RWPE2 (cell line): ENCODE results near the gene DHX16.

Experiments
- ATAC-seq: fragments of 200-7000 bp; cut with Tn5 transposase; 3 replicates; pipeline ENCODE4 v1.9.1; 2021; ENCODE audit warnings: low read depth
- DNase-seq: peaks from one replicate; pipeline ENCODE4 v3.0.0-alpha.2; 2020; ENCODE audit warnings: low spot score
- H3K27ac ChIP-seq: fragments of 450-650 bp; 2 replicates; pipeline ENCODE4 v1.5.1; 2017; ENCODE audit warnings: mild to moderate bottlenecking; ENCODE audit not compliant: poor library complexity, severe bottlenecking
- H3K27me3 ChIP-seq: fragments of 250-450 bp; sonication (Bioruptor Pico); 2 replicates; pipeline ENCODE4 v1.5.1; 2021; ENCODE audit warnings: mild to moderate bottlenecking, moderate library complexity; ENCODE audit not compliant: insufficient read depth, poor library complexity, severe bottlenecking
- H3K36me3 ChIP-seq: fragments of 250-450 bp; sonication (Bioruptor Pico); 2 replicates; pipeline ENCODE4 v1.5.1; 2020; ENCODE audit warnings: low read depth, mild to moderate bottlenecking, moderate library complexity
- H3K4me1 ChIP-seq: fragments of 250-450 bp; sonication (Bioruptor Pico); 2 replicates; pipeline ENCODE4 v1.5.1; 2021; ENCODE audit warnings: mild to moderate bottlenecking, moderate library complexity; ENCODE audit not compliant: insufficient read depth, poor library complexity, severe bottlenecking
- H3K4me3 ChIP-seq: fragments of 250-450 bp; sonication (Bioruptor Pico); 2 replicates; pipeline ENCODE4 v1.5.1; 2021; ENCODE audit warnings: mild to moderate bottlenecking, moderate library complexity; ENCODE audit not compliant: severe bottlenecking
- H3K9me3 ChIP-seq: fragments of 250-450 bp; sonication (Bioruptor Pico); 2 replicates; pipeline ENCODE4 v1.5.1; 2021; ENCODE audit warnings: mild to moderate bottlenecking, moderate library complexity; ENCODE audit not compliant: severe bottlenecking
- CTCF ChIP-seq: fragments of 450-650 bp; IDR thresholded peaks from one replicate; pipeline ENCODE4 v1.5.1; 2017; ENCODE audit warnings: mild to moderate bottlenecking, moderate library complexity; ENCODE audit not compliant: poor library complexity, severe bottlenecking

Gene DHX16

GRCh38 chr6:30657454-30657853 lies 15.4 kb downstream of the DHX16 start:
- Histone ChIP-seq H3K4me3 (no peak overlapping the region), H3K36me3 (peaks cover 92% of the 10 kb centered on the region), H3K9me3 (no peaks in the 10 kb centered on the region), H3K27ac (no peak overlapping the region), H3K27me3 (no peaks in the 10 kb centered on the region), H3K4me1 (no peaks in the 10 kb centered on the region)
- no peak for DNase-seq
- no peak for ATAC-seq
- TF ChIP-seq CTCF = no peak

DNA sequence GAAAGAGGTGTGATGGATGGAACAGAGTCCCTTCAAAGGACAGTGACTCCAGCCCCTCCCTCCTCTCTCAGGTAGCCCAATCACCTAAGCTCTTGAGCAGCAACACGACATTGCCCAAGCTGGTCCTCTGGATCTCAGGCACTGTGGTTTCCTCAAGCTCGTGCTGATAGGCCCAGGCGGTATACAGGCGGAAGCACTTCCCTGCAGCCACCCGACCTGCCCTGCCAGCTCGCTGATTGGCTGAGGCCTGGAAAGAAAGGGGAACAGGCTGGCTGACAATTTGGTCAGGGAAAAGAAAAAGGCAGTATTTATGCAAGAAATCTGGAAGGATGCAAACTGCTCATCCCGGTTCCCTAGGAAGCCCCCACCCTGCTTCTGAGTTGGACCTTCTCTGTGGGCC lies 16.3 kb downstream of the DHX16 start:
- Histone ChIP-seq H3K4me1 (no peaks in the 10 kb centered on the region), H3K4me3 (no peak overlapping the region), H3K27ac (no peak overlapping the region), H3K36me3 (peaks cover 90% of the 10 kb centered on the region), H3K9me3 (no peaks in the 10 kb centered on the region), H3K27me3 (no peaks in the 10 kb centered on the region)
- TF ChIP-seq CTCF = no peak
- ATAC-seq = no peak
- no peak for DNase-seq

DNA sequence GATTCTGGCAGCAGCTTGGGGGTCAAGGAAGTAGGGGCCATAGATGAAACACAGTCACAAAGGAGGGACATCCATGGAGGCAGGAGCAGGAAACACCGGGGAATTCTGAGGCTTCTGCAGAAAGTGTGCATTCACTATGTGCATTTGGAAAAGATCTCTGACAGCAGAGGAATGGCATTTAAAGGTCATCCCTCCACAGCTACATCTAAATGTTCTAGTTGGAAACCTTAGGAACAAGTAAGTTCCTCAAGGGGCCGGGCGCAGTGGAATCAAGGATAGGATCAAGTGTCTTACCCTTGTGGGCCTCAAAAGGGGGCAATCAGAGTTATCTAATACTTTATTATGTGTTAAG lies 17.1 kb downstream of the DHX16 start:
- Histone ChIP-seq H3K9me3 (no peaks in the 10 kb centered on the region), H3K4me1 (no peaks in the 10 kb centered on the region), H3K27ac (no peak overlapping the region), H3K36me3 (peaks cover 91% of the 10 kb centered on the region), H3K4me3 (no peak overlapping the region), H3K27me3 (no peaks in the 10 kb centered on the region)
- ATAC-seq (no peak), DNase-seq (no peak)
- no peak for TF ChIP-seq CTCF

DNA sequence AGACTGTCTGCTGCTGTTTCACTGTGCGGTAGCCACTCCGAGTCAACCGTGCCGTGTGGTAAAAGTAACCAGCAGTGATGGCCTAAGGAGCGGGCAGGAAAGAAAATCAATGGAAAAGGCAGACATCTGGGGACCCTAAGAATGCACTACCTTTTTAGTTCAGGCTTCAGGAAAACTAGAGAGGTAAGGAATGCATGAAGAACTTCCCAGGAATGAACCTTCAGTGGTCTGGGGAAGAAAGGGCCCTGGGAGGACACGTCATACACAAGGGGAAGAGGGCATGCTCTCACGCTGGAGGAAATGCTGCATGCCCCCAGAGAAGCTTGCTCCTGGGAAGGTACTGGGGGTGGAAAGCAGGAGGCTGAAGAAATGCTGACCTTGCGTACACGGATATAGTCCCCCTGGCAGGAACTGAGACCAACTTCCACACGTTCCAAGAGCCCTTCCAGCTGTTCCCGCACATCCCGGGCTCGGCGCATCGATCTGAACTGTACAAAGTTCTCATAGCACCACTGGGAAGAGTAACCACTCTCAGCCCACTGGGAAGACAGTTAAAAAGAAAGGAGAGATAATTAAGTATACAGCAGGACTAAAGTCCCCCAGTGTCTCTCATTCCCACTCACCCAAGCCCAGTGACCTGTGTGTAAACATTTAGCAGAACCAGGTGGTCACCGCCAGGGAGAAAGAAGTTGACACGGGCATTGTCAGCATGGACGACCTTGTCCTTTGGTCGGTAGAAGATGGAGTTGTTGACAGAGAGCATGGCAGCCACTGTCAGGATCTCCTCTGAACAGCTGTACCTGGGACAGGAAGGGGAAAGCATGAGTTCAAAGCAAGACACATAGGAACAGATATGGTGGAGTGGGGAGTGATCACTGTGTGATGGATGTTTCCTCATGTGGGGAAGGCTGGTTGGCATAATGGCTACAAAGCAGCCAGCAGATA lies 17.7 kb downstream of the DHX16 start:
- DNase-seq = no peak
- TF ChIP-seq CTCF = no peak
- H3K36me3 ChIP-seq = peaks cover 85% of the 10 kb centered on the region
- H3K4me3 ChIP-seq = no peak overlapping the region
- H3K27me3 ChIP-seq = no peaks in the 10 kb centered on the region
- H3K9me3 ChIP-seq = no peaks in the 10 kb centered on the region
- no peak overlapping the region for H3K27ac ChIP-seq
- no peaks in the 10 kb centered on the region for H3K4me1 ChIP-seq
- no peak for ATAC-seq

DNA sequence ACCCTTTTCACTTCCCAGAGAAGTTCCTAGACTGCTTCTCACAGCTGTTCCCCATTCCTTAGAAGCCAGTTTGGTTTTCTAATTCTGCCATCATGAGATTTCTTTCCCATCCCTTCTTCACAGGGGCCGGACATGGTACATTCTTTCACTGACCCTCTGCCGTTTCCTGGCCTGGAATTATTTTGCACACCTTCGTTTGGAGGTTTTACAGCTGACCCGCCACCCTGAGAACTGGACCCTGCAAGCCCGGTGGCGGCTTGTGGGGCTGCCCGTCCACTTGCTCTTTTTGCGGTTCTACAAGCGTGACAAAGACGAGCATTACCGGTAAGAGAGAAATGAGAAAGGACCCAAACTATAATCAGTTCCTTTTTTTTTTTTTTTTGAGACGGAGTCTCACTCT lies 21.7 kb downstream of the DHX16 start:
- H3K27me3 ChIP-seq = no peaks in the 10 kb centered on the region
- H3K4me3 ChIP-seq = no peak overlapping the region
- peaks cover 62% of the 10 kb centered on the region for H3K36me3 ChIP-seq
- no peaks in the 10 kb centered on the region for H3K9me3 ChIP-seq
- ATAC-seq = no peak
- peaks cover 4% of the 10 kb centered on the region for H3K4me1 ChIP-seq
- TF ChIP-seq CTCF = no peak
- no peak for DNase-seq
- no peak overlapping the region for H3K27ac ChIP-seq
